ENCODE data around the gene ZSWIM9.
A peak's percentile ranks its signal among the peaks of the same experiment; 100 is the strongest.

Gene ZSWIM9

DNA sequence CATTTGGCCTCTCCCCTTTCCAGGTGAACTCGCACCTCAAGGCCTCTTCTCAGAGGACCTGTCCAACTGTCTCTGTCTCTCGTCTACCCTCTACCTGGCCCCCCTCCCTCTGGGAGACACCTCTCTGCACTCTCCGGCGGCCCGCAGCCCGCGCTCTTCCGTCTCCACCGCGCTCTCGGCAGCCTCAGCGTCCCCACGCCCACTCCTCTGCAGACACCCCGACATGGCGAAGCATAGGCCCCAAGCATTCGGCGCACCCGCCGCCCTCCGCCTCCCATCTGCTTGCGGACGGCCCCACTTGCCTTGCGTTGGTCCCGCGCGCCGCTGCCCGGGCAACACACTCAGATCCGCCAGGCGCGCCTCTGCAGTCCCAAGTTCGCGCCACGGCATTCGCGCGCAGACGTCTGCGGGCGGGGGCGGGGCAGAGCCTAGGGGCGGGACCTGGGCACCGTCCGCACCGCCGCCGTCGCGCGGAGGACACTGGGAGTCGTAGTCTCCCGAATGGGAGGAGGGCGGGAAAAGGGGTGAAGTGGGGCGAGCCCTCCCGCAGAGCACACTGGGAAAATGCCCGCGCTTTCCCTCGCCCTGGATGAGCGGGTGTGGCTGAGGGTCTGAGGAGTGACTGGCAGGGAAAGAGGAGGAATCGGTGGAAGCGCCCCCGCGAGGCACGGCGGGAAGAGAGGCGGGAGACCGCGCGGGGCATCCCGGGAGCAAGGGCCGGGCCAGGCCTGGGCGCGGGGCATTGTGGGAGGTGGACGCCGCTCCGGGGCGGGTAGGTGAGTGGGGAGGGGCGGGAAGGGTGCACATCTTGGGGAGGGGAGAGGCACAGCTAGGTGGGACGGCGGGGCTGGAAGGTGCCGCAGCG lies at the start of gene ZSWIM9, which contains the start of gene LIG1:
ZSWIM9 (plus strand) TSS at position 742 of the 865 bp plus-strand sequence. CDS start 1,123 bp downstream, outside the sequence.
LIG1 (minus strand) TSS at position 406 of the 865 bp plus-strand sequence. CDS start 4,778 bp downstream, outside the sequence.
- TF ChIP-seq, protein P1, sequence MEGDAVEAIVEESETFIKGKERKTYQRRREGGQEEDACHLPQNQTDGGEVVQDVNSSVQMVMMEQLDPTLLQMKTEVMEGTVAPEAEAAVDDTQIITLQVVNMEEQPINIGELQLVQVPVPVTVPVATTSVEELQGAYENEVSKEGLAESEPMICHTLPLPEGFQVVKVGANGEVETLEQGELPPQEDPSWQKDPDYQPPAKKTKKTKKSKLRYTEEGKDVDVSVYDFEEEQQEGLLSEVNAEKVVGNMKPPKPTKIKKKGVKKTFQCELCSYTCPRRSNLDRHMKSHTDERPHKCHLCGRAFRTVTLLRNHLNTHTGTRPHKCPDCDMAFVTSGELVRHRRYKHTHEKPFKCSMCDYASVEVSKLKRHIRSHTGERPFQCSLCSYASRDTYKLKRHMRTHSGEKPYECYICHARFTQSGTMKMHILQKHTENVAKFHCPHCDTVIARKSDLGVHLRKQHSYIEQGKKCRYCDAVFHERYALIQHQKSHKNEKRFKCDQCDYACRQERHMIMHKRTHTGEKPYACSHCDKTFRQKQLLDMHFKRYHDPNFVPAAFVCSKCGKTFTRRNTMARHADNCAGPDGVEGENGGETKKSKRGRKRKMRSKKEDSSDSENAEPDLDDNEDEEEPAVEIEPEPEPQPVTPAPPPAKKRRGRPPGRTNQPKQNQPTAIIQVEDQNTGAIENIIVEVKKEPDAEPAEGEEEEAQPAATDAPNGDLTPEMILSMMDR (IDR thresholded peaks at IDR 0.05; ENCODE audit: control insufficient read depth, insufficient read depth, low read depth, low read length, missing control alignments), result no peak
- peak within 1 kb of the TSS; percentile 97 for H3K4me3 ChIP-seq (ENCODE audit: control insufficient read depth, low read depth, low read length)
- DNase-seq (ENCODE audit: low read depth), result peak; percentile 79

DNA sequence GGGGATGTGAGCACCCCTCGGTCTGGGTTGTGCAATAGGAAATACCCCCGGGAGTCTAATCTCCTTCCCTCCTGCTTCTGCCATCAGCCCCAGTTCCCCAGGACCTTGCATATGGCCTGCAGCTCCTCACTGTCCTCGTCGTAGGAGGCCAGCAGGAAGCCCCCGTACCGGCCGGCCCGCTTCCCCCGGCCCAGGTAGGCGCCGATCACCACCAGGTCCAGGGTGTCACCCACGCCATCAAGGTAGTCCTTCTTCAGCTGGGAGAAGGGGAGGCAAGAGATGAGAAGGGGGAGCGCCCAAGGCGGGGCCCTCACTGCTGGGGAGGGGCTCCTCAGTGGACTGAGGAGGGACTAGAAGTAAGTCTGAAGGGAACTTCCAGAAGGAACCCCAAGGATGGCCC lies 49.4 kb upstream of the ZSWIM9 start:
- H3K4me3 ChIP-seq (ENCODE audit: control insufficient read depth, low read depth, low read length), result no peak overlapping the region
- DNase-seq (ENCODE audit: low read depth), result no peak
- TF ChIP-seq, protein P1 (IDR thresholded peaks at IDR 0.05; ENCODE audit: control insufficient read depth, insufficient read depth, low read depth, low read length, missing control alignments), result no peak

DNA sequence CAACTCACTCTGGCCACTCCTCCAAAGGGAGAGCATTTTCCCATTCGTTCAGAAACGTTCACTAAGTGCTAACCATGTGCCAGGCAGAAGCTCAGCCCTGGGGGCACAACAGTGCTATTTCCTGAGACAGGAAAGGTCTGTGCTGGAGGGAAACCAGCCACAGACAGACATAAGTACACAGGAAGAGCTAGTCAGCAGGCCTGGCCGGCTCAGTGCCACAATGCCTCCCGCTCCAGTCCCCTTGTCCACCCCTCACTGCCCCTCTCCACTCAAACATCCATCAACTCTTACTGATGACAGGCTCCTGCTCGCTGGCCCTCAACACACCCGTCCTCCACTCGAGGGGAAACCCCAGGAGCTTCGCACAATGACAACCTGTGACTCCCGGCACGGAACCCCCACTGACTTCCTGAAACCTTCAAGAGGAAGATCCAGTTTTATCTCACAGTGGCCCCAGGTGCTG lies 48.5 kb upstream of the ZSWIM9 start:
- TF ChIP-seq, protein P1 (IDR thresholded peaks at IDR 0.05; ENCODE audit: control insufficient read depth, insufficient read depth, low read depth, low read length, missing control alignments), result no peak
- no peak overlapping the region for H3K4me3 ChIP-seq (ENCODE audit: control insufficient read depth, low read depth, low read length)
- DNase-seq (ENCODE audit: low read depth), result no peak

DNA sequence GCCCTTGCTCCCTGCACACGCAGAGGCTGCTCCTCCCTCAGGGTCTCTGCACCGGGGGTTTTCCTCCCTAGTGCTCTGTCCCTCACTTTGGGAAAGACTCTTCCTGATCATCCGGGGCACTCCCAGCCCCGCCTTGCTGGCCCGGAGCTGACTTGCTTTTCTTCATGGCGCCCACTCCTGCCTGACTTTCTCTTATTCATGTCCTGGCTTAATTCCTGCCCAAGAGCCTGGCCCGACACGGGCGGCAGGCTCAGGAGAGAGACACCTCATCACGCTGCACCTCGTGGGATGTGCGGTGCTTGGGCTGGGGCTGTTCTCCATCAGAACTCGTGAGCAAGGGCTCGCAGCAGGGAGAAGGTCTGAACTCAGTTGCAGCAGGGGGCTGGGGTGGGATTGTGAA lies 48.1 kb upstream of the ZSWIM9 start:
- no peak overlapping the region for H3K4me3 ChIP-seq (ENCODE audit: control insufficient read depth, low read depth, low read length)
- DNase-seq (ENCODE audit: low read depth), result no peak
- TF ChIP-seq, protein P1 (IDR thresholded peaks at IDR 0.05; ENCODE audit: control insufficient read depth, insufficient read depth, low read depth, low read length, missing control alignments), result no peak

DNA sequence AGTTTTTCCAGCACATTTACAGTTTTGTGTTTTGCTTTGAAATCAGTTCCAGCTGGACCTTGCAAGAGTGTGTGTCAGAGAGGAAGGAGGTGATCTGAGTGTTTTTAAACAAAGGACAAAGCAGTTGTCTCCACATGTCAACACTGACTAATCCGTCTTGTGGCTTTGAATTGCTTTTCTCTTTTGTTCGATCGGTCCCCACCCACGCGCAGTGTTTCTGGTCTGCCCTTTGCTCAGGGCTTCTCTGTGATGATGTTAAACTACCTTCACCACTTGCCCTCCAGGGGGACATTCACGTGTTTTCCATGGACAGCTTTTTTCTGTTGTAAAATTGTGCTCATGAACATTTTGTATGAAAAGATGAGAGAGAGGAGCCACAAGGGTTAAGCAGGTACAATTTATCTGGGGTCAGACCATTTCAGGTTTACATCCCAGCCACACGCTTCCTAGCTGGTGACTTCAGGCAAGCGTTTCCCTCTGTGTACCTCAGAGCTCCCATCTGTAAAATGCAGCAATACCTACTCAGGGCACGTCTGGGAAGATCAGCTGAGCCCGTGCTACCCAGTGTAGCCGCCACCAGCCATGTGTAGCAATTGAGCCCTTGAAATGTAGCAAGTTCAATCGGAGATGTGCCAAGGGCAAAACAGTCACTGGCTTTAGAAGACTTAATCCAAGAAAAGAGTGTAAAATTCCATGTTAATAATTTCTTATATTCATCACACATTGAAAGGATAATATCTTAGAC lies 46.4 kb upstream of the ZSWIM9 start:
- TF ChIP-seq, protein P1 (IDR thresholded peaks at IDR 0.05; ENCODE audit: control insufficient read depth, insufficient read depth, low read depth, low read length, missing control alignments), result peak; percentile 33
- H3K4me3 ChIP-seq (ENCODE audit: control insufficient read depth, low read depth, low read length), result no peak overlapping the region
- DNase-seq (ENCODE audit: low read depth), result peak; percentile 42

DNA sequence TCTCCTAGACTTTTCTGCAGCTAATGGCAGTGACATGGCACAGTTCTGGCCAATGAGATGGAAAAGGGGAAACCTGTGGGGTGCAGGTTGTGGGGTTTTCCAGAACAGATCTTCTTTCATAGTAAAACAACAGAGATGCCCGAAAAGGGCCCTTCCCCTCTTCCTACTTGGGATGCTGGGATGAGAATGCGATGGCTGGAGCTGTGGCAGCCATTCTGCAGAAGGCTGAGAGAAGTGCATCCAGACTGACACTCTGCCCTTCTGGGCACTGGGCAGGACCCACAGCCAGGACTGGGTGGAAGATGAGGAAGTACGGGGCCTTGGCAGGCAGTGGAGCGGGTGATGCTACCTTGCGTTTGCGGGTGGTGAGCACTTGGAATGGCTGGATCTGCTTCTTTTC lies 42.9 kb upstream of the ZSWIM9 start:
- DNase-seq (ENCODE audit: low read depth), result no peak
- H3K4me3 ChIP-seq (ENCODE audit: control insufficient read depth, low read depth, low read length), result no peak overlapping the region
- TF ChIP-seq, protein P1 (IDR thresholded peaks at IDR 0.05; ENCODE audit: control insufficient read depth, insufficient read depth, low read depth, low read length, missing control alignments), result no peak

All from AG09309 (cell line).